ENCODE results near the gene TDP1. TPM values are rescaled to one million over a fixed set of nuclear protein-coding genes. Genes with fewer than 3 reads are reported as not detected.

Gene TDP1
- 10.5 and 16.0 TPM in 2 replicates for total RNA-seq

DNA sequence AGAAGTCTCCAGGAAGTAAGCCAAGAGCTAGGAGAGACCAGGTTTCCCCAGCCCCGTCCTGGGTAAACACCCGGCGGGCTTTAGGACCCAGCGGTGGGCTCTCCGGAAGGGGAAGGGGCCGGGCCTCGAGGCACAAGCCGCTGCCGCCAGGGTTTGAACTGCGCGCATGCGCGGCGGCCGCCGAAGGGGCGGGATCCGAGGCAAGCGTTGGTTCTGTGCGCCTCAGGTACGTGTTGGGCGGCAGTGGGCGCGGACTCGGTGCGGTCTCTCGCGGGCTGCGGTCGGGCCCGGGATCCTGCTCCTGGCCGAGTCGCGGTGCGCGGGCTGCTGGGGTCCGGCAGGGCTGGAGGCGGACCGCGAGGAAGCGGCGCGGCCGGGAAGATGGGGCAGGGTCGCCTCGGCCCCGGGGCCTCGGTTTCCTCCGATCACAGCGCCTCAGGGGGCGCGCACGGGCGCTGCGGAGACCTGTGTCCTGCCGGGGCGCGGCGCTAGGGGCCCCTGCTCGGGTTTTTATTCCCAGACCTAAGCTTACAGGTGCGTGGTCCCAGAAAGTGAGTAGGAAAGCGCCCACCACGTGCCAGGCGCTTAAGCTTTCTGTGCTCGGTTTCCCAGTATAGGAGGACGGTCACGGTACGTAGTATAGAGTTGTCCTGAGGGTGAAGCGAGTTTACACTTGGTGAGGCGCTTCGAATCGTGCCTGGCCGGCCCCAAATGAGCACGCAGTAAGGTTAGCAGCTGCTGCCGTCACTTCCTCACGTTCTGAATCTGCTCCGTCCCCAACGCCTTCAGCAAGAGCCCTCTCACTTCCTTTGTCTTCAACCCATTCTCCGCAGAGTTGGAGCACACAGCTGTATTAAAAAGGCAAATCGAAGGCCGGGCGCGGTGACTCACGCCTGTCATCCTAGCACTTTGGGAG is at the start of gene TDP1:
TSS of gene TDP1 (plus strand) at position 183 of the 916 bp plus-strand sequence. CDS start 7,188 bp downstream, outside the sequence.

GRCh38 chr14:89954070-89955021 is 1.4 kb upstream of the TDP1 start, which contains the start of gene EFCAB11:
Gene EFCAB11 (minus strand): TSS chr14:89954730. CDS start chr14:89954660, 70 bp downstream.

DNA sequence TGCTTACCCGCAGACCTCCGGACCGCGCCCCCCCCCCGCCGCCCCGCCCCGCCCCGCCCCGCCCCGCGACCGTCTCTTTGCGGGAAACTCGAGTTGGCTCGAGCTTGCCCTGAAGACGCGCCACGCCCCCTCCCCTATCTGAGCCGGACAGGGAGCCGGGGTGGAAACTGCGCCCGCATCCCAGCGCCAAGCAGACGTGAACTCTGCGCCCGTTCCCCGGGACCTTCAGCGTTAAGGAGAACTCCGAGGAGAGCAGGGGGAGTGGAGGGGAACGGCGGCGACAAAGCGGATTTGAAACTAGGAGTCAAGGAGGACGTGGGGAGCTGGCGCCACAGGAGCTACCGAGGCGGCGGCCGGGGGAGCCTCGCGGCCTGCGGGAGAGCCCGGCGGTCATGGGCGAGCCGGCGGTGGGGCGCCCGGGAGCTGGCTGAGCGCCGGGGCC is 106.0 kb downstream of the TDP1 start, which contains the start of gene KCNK13:
TSS of gene KCNK13 (plus strand) at position 310 of the 442 bp plus-strand sequence. CDS start 212 bp downstream, outside the sequence.

Other genes starting within 250 kb of the TDP1 start
- 2.4 and 5.2 TPM in 2 replicates for gene EFCAB11, start 1.2 kb upstream of the TDP1 start, total RNA-seq
- gene KCNK13, start 106.1 kb downstream of the TDP1 start, total RNA-seq, result not detected in 2 replicates

Data from dermis lymphatic vessel endothelial cell (primary cell).